H1 (cell line): ENCODE results near the gene OBSCN. TPM values are rescaled to one million over a fixed set of nuclear protein-coding genes. Genes with fewer than 3 reads are reported as not detected.

Experiments used
- CTCF ChIP-seq, 3 experiments: IDR thresholded peaks; 1 replicate in 2 of 3; 2 replicates in 1 of 3; pipeline versions ENCODE4 v1.5.1 to v1.6.1; 2011; ENCODE audit warnings: low read length in 3 of 3, mild to moderate bottlenecking in 3 of 3, inconsistent platforms in 2 of 3, low read depth in 1 of 3, moderate library complexity in 1 of 3; ENCODE audit not compliant: insufficient read depth in 1 of 3; ENCODE audit errors: control extremely low read depth in 1 of 3
- MAX ChIP-seq: IDR thresholded peaks from 2 replicates; pipeline ENCODE4 v1.6.1; 2012; ENCODE audit warnings: inconsistent platforms
- polyA plus RNA-seq, 7 experiments: library from polyadenylated mRNA; depleted of rRNA in 3 of 7; stranded (reverse) in 5 of 7; unstranded in 2 of 7; fragments of >200 nt in 5 of 7; fragments of 200-250 nt in 2 of 7; gene quantifications; 1 replicate in 5 of 7; 2 replicates in 1 of 7; 4 replicates in 1 of 7; pipeline versions ENCODE4 v1.2.1 to v1.2.3, GENCODE V29; 2011 to 2013; ENCODE audit warnings: missing spikeins in 2 of 7, mixed read lengths in 2 of 7
- total RNA-seq: library from RNA; stranded (reverse); fragmentation: NEBNext Ultra II Directional; extraction: Animal tissue kit (Norgen Biotek cat#: 25700); gene quantifications from 2 replicates; pipeline ENCODE4 v1.2.1, GENCODE V29; 2021

OBSCN gene
- total and polyA plus RNA-seq, 2 of the 8 experiments (the other 6 are each of a cell fraction or from before 2014, with no cell fraction given): 7.5 to 28.4 TPM

- TF ChIP-seq MAX (no peak), CTCF (IDR thresholded peaks at IDR 0.05; ENCODE audit: control extremely low read depth in 1 of 3, insufficient read depth in 1 of 3, low read depth in 1 of 3, low read length in 3 of 3) (no peak)
Observed at GRCh38 chr1:228224198-228225164, 16.6 kb downstream of the OBSCN start (continued).
